Lower leg skin (tissue), 3 donors: ENCODE results near the gene HSD17B13.

Experiments used
- CTCF ChIP-seq, 3 donors: fragments of 450-650 bp; IDR thresholded peaks; one replicate each; pipeline ENCODE4 v1.5.1; 2016; ENCODE audit warnings: antibody characterized with exemption in 3 of 3, mild to moderate bottlenecking in 3 of 3, moderate library complexity in 2 of 3
- POLR2A ChIP-seq, 2 donors: fragments of 450-650 bp; IDR thresholded peaks; one replicate each; pipeline ENCODE4 v1.6.1; 2016 to 2017; ENCODE audit warnings: antibody characterized with exemption in 2 of 2, mild to moderate bottlenecking in 1 of 2, moderate library complexity in 1 of 2

DNA sequence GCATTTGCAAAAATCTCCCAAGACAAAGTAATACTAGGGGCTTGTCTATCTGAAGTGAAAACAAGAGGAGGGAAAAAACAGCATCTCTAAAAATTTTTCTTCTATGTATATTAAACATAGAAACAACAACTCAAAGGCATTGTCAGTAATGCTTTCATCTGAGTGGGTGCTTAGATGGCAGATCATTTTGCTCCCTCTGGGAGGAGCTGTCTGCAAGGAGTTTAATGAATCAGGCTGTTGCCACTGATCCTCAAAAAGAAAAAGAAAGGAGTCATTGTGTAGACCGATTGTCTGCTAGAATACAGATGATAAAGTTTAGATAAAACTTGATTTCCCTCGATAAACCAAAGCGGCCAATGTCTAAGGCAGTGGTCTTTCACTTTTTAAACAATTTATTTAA is 52.5 kb downstream of the HSD17B13 start:
- TF ChIP-seq CTCF (IDR thresholded peaks at IDR 0.05) (no peak), POLR2A (IDR thresholded peaks at IDR 0.05) (no peak)
